ENCODE results near the gene SNX9. TPM values are rescaled to one million over a fixed set of nuclear protein-coding genes. Genes with fewer than 3 reads are reported as not detected.

The SNX9 gene
- total and polyA plus RNA-seq, 2 of the 4 experiments (the other 2 are of a cell fraction) = 35.3 to 41.2 TPM

- no TSS peak for BruUV-seq (replicated peaks)
- Histone ChIP-seq H4K8ac (ENCODE audit: low read depth in 2 of 2, low read length in 2 of 2) (no peak overlapping the region), H3K4ac (ENCODE audit: low read depth, low read length) (no peak overlapping the region), H3K9ac (ENCODE audit: low read depth, low read length) (no peak overlapping the region), H3K9me1 (ENCODE audit: insufficient read depth, low read length) (peaks cover 8% of the 10 kb centered on the region), H4K5ac (ENCODE audit: low read depth, low read length) (no peak overlapping the region), H2BK120ac (ENCODE audit: low read depth, low read length) (no peak overlapping the region), H2AK9ac (replicated peaks; ENCODE audit: low read depth, low read length, poor library complexity) (no peak overlapping the region), H3K4me1 (ENCODE audit: control insufficient read depth, insufficient read depth, low read length) (peaks cover 4% of the 10 kb centered on the region; the same call in 1 of the 2 replicates), H3K4me2 (ENCODE audit: low read depth, low read length) (no peak overlapping the region), H2BK5ac (ENCODE audit: low read depth, low read length, poor library complexity, severe bottlenecking) (no peak overlapping the region), H3K23ac (ENCODE audit: low read depth, low read length) (no peak overlapping the region), H3K27me3 (ENCODE audit: control insufficient read depth, insufficient read depth, low read length) (no peaks in the 10 kb centered on the region), H3K27ac (ENCODE audit: insufficient read depth, low read length) (no peak overlapping the region), H3K18ac (ENCODE audit: low read depth, low read length) (no peak overlapping the region), H3K56ac (ENCODE audit: extremely low read depth, insufficient read depth, low read length) (no peak overlapping the region), H4K91ac (ENCODE audit: insufficient read depth, low read depth, low read length) (no peak overlapping the region), H3K36me3 (ENCODE audit: control insufficient read depth, insufficient read depth, low read length) (no peaks in the 10 kb centered on the region), H2BK15ac (ENCODE audit: low read depth, low read length) (no peak overlapping the region), H2AFZ (replicated peaks; ENCODE audit: low read length, poor library complexity) (no peak overlapping the region), H3K14ac (replicated peaks; ENCODE audit: low read depth, low read length) (no peak overlapping the region), H3K9me3 (ENCODE audit: control insufficient read depth, insufficient read depth, low read length) (peaks cover 11% of the 10 kb centered on the region), H2AK5ac (ENCODE audit: low read depth, low read length) (no peak overlapping the region), H4K20me1 (ENCODE audit: insufficient read depth, low read length) (peaks cover 85% of the 10 kb centered on the region), H2BK20ac (ENCODE audit: low read depth, low read length) (no peak overlapping the region), H3K4me3 (ENCODE audit: insufficient read depth, low read depth, low read length) (no peak overlapping the region), H3K79me1 (ENCODE audit: low read depth in 1 of 2, low read length in 2 of 2) (peaks cover 29 to 69% of the 10 kb centered on the region in 2 experiments)
- no CpG with 5 or more reads among the region's 2 CpGs for WGBS, 2 experiments (ENCODE audit: extremely low coverage in 2 of 2, insufficient read length in 1 of 2)
- DNase-seq (no peak), ATAC-seq (ENCODE audit: low read depth) (no peak)
- in situ Hi-C loops (cut with MboI; ENCODE audit: low sequenced_read_pairs) (no loop called here), dilution Hi-C loops (cut with HindIII; ENCODE audit: low sequenced_read_pairs, unreplicated experiment) (no loop called here), intact Hi-C loops (cut with micrococcal nuclease) (no loop called here)
- no peak for TF ChIP-seq CTCF (conservative IDR thresholded peaks at IDR 0.05; ENCODE audit: low read depth, low read length)
- no peak for TF ChIP-seq RAD21 (IDR thresholded peaks at IDR 0.05; ENCODE audit: low read length)
- no peak for TF ChIP-seq FOS (IDR thresholded peaks at IDR 0.05; ENCODE audit: low read depth, low read length)
- TF ChIP-seq, protein P1, sequence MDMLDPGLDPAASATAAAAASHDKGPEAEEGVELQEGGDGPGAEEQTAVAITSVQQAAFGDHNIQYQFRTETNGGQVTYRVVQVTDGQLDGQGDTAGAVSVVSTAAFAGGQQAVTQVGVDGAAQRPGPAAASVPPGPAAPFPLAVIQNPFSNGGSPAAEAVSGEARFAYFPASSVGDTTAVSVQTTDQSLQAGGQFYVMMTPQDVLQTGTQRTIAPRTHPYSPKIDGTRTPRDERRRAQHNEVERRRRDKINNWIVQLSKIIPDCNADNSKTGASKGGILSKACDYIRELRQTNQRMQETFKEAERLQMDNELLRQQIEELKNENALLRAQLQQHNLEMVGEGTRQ (IDR thresholded peaks at IDR 0.05; ENCODE audit: low read depth, low read length) = no peak
- TF ChIP-seq CEBPB (IDR thresholded peaks at IDR 0.05; ENCODE audit: low read depth, low read length) = peak; percentile 27; the same call in 1 of the 2 replicates
- no peak for TF ChIP-seq SMC3 (IDR thresholded peaks at IDR 0.05; ENCODE audit: low read depth, low read length)
- ChIA-PET POLR2A (ENCODE audit: unreplicated experiment) (no interaction called here), CTCF (no interaction called here)
Observed at GRCh38 chr6:157853018-157853805, 30.2 kb downstream of the SNX9 start.

Data from IMR-90 (cell line).